GM18507 (cell line): ENCODE data around the gene TEAD1.

ENCODE experiments used
- DNase-seq: peaks from one replicate; pipeline ENCODE4 v3.0.0; 2011; ENCODE audit warnings: low read depth; ENCODE audit not compliant: insufficient read length; ENCODE audit errors: extremely low spot score
- FAIRE-seq: peaks from 2 replicates; lab custom pipeline; 2011; peaks lifted over from hg19 to GRCh38; lab: Jason Lieb, UNC

Gene TEAD1

DNA sequence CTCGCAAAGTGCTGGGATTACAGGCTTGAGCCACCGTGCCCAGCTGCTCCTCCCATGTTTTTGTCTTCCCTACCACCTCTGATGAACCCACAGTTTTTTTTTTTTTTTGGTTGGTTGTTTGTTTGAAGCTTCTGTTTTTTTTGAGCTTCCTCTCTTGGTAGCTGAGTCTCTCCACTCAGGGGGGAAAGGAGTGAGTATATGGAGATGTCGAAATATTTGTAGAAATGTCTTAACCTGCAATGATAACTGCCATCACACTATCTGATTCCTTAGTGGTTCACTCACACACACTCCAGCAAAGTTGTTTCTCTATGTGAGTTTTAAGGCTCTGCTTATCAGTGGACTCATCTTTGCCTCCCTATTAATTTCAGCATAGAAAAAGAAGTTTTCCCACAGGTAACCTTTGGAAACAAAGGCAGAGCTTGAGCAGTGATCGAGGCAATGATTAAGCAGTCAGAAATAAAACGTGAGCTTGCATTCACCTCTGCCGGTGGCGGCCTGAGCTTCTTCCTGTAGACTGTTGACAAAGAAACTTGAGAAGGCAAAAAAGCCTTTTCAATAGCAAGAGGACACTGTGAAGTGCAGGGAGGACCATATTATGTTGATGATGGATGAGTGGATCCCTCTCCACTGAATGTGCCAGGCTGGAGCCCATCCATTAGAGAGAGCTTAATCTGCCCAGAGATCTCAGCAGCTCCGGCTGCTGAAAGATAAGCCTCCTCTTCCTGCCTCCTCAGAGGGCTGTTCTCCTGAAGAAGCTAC is 305.9 kb downstream of the TEAD1 start:
- DNase-seq (no peak), FAIRE-seq (no peak)

- FAIRE-seq (no peak), DNase-seq (no peak)
Observed at GRCh38 chr11:12981676-12982522, 307.7 kb downstream of the TEAD1 start.

DNA sequence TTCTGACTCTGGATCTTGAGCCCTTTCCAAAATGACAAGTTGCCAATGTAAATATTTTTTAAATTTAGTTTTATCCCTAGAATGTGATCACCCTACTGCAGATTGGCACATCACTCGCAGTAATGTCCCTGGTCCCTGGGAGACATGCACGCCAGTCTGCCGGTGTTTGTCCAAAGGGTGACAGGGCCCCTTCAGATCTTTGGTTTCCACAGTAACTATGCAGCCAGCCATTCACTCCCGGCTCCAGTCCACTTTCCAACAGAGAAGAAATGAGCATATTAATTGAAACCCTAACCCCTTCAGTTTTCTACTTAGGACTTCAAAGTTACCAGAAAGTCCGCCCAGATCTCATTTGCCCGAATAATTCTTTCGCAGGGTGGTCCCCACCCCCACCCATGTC is 309.1 kb downstream of the TEAD1 start:
- FAIRE-seq: no peak
- no peak for DNase-seq

GRCh38 chr11:12986194-12986898 is 312.1 kb downstream of the TEAD1 start:
- no peak for FAIRE-seq
- no peak for DNase-seq

DNA sequence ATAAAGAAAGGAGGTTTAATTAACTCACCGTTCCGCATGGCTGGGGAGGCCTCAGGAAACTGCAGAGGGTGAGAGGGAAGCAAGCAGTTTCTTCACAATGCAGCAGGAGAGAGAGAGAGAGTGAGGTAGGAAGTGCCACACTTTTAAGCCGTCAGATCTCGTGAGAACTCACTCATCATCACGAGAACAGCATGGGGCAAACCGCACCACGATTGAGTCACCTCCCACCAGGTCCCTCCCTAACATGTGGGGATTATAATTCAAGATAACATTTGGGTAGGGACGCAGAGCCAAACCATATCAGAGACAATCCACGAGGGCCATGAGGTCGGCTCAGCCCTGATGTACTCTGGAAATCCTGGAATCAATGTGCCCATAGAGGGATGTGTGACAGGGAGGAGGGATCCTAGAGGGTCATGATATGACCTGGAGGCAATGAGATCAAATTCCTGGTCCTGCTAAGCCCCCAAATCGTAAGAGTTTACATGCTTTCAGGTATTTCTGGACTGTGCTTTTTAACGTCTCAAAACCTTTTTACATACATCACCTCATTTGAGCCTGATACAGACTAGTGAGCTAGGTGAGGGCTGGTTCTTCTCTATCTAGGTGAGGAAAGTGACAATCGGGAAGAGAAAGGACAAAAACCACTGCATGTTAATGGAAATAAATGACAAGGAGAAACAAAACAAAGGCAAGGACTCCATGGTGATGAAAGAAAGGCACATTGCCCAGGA is 315.4 kb downstream of the TEAD1 start:
- FAIRE-seq (no peak), DNase-seq (no peak)

GRCh38 chr11:12990162-12990480 is 315.9 kb downstream of the TEAD1 start:
- DNase-seq: no peak
- no peak for FAIRE-seq

GRCh38 chr11:12991426-12991825 is 317.2 kb downstream of the TEAD1 start:
- FAIRE-seq (no peak), DNase-seq (no peak)

- DNase-seq: no peak
- FAIRE-seq: no peak
Observed at GRCh38 chr11:12993626-12994025, 319.4 kb downstream of the TEAD1 start.
